ENCODE data around the gene ENTPD8.

The ENTPD8 gene

GRCh38 chr9:137396227-137396626, 44.9 kb downstream of the ENTPD8 start:
- no peak for DNase-seq (ENCODE audit: low read depth in 1 of 2, low spot score in 1 of 2)
- Histone ChIP-seq H3K4me3 (replicated peaks; ENCODE audit: insufficient read depth, low read length) (no peak overlapping the region), H3K27ac (replicated peaks) (no peak overlapping the region), H3K27me3 (ENCODE audit: insufficient read depth, poor library complexity, severe bottlenecking) (no peaks in the 10 kb centered on the region)
- no peak for TF ChIP-seq POLR2AphosphoS5 (IDR thresholded peaks at IDR 0.05; ENCODE audit: low read depth)
- TF ChIP-seq, protein P1, sequence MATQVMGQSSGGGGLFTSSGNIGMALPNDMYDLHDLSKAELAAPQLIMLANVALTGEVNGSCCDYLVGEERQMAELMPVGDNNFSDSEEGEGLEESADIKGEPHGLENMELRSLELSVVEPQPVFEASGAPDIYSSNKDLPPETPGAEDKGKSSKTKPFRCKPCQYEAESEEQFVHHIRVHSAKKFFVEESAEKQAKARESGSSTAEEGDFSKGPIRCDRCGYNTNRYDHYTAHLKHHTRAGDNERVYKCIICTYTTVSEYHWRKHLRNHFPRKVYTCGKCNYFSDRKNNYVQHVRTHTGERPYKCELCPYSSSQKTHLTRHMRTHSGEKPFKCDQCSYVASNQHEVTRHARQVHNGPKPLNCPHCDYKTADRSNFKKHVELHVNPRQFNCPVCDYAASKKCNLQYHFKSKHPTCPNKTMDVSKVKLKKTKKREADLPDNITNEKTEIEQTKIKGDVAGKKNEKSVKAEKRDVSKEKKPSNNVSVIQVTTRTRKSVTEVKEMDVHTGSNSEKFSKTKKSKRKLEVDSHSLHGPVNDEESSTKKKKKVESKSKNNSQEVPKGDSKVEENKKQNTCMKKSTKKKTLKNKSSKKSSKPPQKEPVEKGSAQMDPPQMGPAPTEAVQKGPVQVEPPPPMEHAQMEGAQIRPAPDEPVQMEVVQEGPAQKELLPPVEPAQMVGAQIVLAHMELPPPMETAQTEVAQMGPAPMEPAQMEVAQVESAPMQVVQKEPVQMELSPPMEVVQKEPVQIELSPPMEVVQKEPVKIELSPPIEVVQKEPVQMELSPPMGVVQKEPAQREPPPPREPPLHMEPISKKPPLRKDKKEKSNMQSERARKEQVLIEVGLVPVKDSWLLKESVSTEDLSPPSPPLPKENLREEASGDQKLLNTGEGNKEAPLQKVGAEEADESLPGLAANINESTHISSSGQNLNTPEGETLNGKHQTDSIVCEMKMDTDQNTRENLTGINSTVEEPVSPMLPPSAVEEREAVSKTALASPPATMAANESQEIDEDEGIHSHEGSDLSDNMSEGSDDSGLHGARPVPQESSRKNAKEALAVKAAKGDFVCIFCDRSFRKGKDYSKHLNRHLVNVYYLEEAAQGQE (IDR thresholded peaks at IDR 0.05; ENCODE audit: insufficient replicate concordance, low read depth) = no peak
- TF ChIP-seq SPI1 (IDR thresholded peaks at IDR 0.05; ENCODE audit: borderline replicate concordance, low read depth) = no peak
- no peak for TF ChIP-seq GABPA (IDR thresholded peaks at IDR 0.05; ENCODE audit: low read depth)
- TF ChIP-seq CTCF (IDR thresholded peaks at IDR 0.05; ENCODE audit: insufficient read depth, low read length) = no peak

- Histone ChIP-seq H3K27ac (replicated peaks) (no peak overlapping the region), H3K27me3 (ENCODE audit: insufficient read depth, poor library complexity, severe bottlenecking) (no peaks in the 10 kb centered on the region), H3K4me3 (replicated peaks; ENCODE audit: insufficient read depth, low read length) (no peak overlapping the region)
- no peak for TF ChIP-seq POLR2AphosphoS5 (IDR thresholded peaks at IDR 0.05; ENCODE audit: low read depth)
- no peak for TF ChIP-seq CTCF (IDR thresholded peaks at IDR 0.05; ENCODE audit: insufficient read depth, low read length)
- TF ChIP-seq SPI1 (IDR thresholded peaks at IDR 0.05; ENCODE audit: borderline replicate concordance, low read depth) = no peak
- TF ChIP-seq, protein P1 (IDR thresholded peaks at IDR 0.05; ENCODE audit: insufficient replicate concordance, low read depth) = no peak
- no peak for TF ChIP-seq GABPA (IDR thresholded peaks at IDR 0.05; ENCODE audit: low read depth)
- no peak for DNase-seq (ENCODE audit: low read depth in 1 of 2, low spot score in 1 of 2)
Observed at GRCh38 chr9:137395666-137396010, 45.5 kb downstream of the ENTPD8 start.

DNA sequence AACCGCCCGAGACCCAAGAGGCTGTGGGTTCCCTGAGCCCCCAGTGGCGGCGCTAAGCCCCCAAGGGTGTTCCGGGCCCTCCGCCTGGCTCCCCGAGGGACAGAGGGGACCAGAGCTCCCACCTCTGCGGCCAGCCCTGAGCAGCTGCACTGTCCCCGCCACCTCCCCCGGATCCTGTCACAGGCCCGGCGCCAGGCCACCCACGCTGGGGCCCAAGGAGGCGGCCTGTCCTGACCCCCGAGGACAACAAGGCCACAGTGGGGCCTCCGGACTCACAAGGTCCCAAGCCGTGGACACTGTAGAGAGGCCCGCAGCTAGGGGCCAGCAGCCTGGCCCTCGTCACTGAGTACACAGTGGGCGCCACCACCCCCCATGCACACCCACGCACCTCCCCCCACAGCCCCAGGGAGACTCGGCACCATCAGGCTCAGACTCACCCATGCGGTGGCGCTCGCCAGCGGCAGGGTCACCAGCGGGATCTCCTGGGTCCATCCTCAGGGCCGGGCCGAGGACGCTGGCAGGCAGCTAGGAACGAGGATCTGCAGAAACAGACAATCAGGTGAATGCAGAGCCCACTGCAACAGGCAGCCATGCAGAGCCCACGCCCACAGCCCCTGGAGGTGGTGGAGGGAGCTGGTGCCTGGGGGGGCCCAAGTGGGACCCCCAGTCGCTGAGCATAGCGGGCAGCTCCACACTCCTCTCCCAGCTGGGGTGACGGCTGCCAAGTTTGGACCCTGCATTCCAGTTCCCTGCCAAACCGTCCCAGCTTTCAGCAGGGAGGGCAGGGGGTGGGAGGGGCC, 46.1 kb downstream of the ENTPD8 start:
- DNase-seq (ENCODE audit: low read depth in 1 of 2, low spot score in 1 of 2) = no peak
- no peak for TF ChIP-seq SPI1 (IDR thresholded peaks at IDR 0.05; ENCODE audit: borderline replicate concordance, low read depth)
- TF ChIP-seq POLR2AphosphoS5 (IDR thresholded peaks at IDR 0.05; ENCODE audit: low read depth) = no peak
- TF ChIP-seq GABPA (IDR thresholded peaks at IDR 0.05; ENCODE audit: low read depth) = no peak
- no peak for TF ChIP-seq CTCF (IDR thresholded peaks at IDR 0.05; ENCODE audit: insufficient read depth, low read length)
- no peak overlapping the region for H3K27ac ChIP-seq (replicated peaks)
- H3K27me3 ChIP-seq (ENCODE audit: insufficient read depth, poor library complexity, severe bottlenecking) = no peaks in the 10 kb centered on the region
- no peak overlapping the region for H3K4me3 ChIP-seq (replicated peaks; ENCODE audit: insufficient read depth, low read length)
